ENCODE results near the gene UACA. TPM values are rescaled to one million over a fixed set of nuclear protein-coding genes. Genes with fewer than 3 reads are reported as not detected.
"Not testable (repeated sequence)": the region's sequence is repeated elsewhere in the genome, so short reads cannot be mapped to it uniquely, and the experiment has no call there.

UACA gene
- total and polyA plus RNA-seq, 8 donors, result 15.4 to 39.5 (median 21.4) TPM

GRCh38 chr15:70625438-70625837 lies 137.9 kb downstream of the UACA start:
- ATAC-seq (no peak), DNase-seq (no peak), FAIRE-seq (no peak)
- no peaks in the 10 kb centered on the region for H3K27me3 ChIP-seq
- TF ChIP-seq, protein P1, sequence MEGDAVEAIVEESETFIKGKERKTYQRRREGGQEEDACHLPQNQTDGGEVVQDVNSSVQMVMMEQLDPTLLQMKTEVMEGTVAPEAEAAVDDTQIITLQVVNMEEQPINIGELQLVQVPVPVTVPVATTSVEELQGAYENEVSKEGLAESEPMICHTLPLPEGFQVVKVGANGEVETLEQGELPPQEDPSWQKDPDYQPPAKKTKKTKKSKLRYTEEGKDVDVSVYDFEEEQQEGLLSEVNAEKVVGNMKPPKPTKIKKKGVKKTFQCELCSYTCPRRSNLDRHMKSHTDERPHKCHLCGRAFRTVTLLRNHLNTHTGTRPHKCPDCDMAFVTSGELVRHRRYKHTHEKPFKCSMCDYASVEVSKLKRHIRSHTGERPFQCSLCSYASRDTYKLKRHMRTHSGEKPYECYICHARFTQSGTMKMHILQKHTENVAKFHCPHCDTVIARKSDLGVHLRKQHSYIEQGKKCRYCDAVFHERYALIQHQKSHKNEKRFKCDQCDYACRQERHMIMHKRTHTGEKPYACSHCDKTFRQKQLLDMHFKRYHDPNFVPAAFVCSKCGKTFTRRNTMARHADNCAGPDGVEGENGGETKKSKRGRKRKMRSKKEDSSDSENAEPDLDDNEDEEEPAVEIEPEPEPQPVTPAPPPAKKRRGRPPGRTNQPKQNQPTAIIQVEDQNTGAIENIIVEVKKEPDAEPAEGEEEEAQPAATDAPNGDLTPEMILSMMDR (IDR thresholded peaks at IDR 0.05), result no peak
- 31 to 44% methylated on average over 3 of the region's 3 CpGs for WGBS, 2 donors
- H3K9me3 ChIP-seq, result peaks cover 0 to 8% (median 0%) of the 10 kb centered on the region in 4 donors
- H3K27ac ChIP-seq, result no peak overlapping the region
- no peaks in the 10 kb centered on the region for H3K4me1 ChIP-seq
- intact Hi-C loops (cut with DNase I), result no loop called here
- no peak overlapping the region for H3K4me3 ChIP-seq
- no peaks in the 10 kb centered on the region for H3K36me3 ChIP-seq

DNA sequence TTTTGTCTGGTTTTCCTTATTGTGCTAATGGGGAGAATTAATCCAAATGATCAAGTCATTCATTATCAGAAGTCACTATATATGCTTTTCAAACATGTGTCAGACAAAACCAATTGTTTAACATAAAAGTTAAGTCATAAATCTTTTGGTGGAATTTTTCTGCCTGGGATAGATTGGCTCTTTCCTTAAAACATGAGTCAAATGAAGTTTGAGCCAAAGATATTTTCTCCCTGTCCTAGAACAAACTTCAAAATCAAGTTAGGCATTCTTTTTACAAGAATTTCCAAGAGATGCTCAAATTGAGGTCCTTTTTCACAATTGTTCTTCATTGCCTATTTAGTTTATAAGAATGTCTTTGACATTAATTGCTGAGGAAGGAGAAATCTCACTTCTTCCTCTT lies 138.3 kb downstream of the UACA start:
- ATAC-seq, result no peak
- H3K9me3 ChIP-seq, result peaks cover 0 to 8% (median 0%) of the 10 kb centered on the region in 4 donors
- no peaks in the 10 kb centered on the region for H3K36me3 ChIP-seq
- no peak for DNase-seq
- H3K4me1 ChIP-seq, result no peaks in the 10 kb centered on the region
- FAIRE-seq, result no peak
- H3K4me3 ChIP-seq, result no peak overlapping the region
- no peaks in the 10 kb centered on the region for H3K27me3 ChIP-seq
- TF ChIP-seq, protein P1 (IDR thresholded peaks at IDR 0.05), result no peak
- no peak overlapping the region for H3K27ac ChIP-seq
- intact Hi-C loops (cut with DNase I), result no loop called here

- Histone ChIP-seq H3K4me3 (no peak overlapping the region), H3K4me1 (peaks cover 0 to 5% (median 0%) of the 10 kb centered on the region in 3 donors), H3K36me3 (no peaks in the 10 kb centered on the region), H3K27ac (no peak overlapping the region), H3K27me3 (no peaks in the 10 kb centered on the region), H3K9me3 (peaks cover 0 to 8% (median 0%) of the 10 kb centered on the region in 4 donors)
- ATAC-seq, result no peak
- WGBS, 2 donors, result 88 to 92% methylated on average over 3 of the region's 3 CpGs
- intact Hi-C loops (cut with DNase I), result no loop called here
- no peak for DNase-seq
- FAIRE-seq, result no peak
- TF ChIP-seq, protein P1 (IDR thresholded peaks at IDR 0.05), result no peak
Observed at GRCh38 chr15:70618929-70619328, 144.4 kb downstream of the UACA start.

- TF ChIP-seq, protein P1 (IDR thresholded peaks at IDR 0.05), result no peak
- Histone ChIP-seq H3K4me3 (no peak overlapping the region), H3K27me3 (no peaks in the 10 kb centered on the region), H3K9me3 (peaks cover 0 to 8% (median 0%) of the 10 kb centered on the region in 4 donors), H3K4me1 (peaks cover 0 to 5% (median 0%) of the 10 kb centered on the region in 3 donors), H3K36me3 (no peaks in the 10 kb centered on the region), H3K27ac (no peak overlapping the region)
- no peak for ATAC-seq
- intact Hi-C loops (cut with DNase I), result no loop called here
- DNase-seq, result no peak
- no peak for FAIRE-seq
- 78 to 88% methylated on average over 4 of the region's 4 CpGs for WGBS, 2 donors
Observed at GRCh38 chr15:70617911-70618287, 145.5 kb downstream of the UACA start.

DNA sequence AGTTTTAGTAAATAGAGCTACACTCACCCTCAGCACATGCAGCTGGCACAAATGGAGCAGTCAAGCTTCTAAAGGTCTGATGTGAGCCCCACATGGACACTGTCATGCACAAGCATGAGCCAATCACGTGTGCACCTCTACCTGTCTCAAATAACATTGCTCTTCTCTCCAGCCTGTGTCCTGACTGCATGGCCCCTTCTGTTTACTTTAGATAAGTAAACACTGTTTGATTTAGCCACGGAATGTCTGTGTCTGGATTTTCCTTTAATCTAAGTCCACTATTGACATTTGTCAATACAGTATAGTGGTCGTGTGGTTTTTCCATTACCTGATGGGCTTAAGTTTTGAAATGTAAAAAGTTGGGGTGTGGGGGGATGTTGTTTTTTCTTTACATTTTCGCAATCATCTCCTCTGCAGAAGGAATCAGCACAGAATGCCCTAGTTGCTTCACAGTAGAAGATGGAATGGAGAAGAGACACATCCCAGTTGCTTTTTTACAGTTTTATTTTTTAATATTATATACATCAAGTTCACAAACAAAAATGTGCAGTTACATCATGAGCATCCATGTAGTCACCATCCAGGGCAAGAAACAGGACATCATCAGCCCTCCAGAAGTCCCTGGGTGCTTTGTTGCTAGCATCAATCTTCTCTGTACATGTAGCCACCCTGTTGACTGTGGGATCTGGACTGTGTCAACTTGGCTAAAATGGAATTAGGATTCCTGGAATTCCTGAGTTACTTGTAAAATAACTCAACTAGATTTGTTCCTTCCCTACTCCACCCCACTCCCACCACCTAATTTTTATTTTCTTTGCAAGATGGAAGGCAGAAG lies 146.1 kb downstream of the UACA start:
- ATAC-seq (peak in 3 of 4 donors; percentile 18 to 53 (median 48)), FAIRE-seq (no peak), DNase-seq (no peak)
- Histone ChIP-seq H3K27ac (no peak overlapping the region), H3K9me3 (peaks cover 0 to 3% (median 0%) of the 10 kb centered on the region in 4 donors), H3K4me3 (no peak overlapping the region), H3K27me3 (no peaks in the 10 kb centered on the region), H3K4me1 (peaks cover 0 to 5% (median 0%) of the 10 kb centered on the region in 3 donors), H3K36me3 (no peaks in the 10 kb centered on the region)
- intact Hi-C loops (cut with DNase I), result no loop called here
- TF ChIP-seq, protein P1 (IDR thresholded peaks at IDR 0.05), result no peak
- 21 to 26% methylated on average over 4 of the region's 4 CpGs for WGBS, 2 donors

- H3K9me3 ChIP-seq; H3K36me3 ChIP-seq; ATAC-seq; H3K27ac ChIP-seq; H3K4me3 ChIP-seq; FAIRE-seq; H3K27me3 ChIP-seq; H3K4me1 ChIP-seq; DNase-seq; intact Hi-C loops (cut with DNase I): not testable (repeated sequence)
- 74 to 89% methylated on average over 2 of the region's 2 CpGs for WGBS, 2 donors
Observed at GRCh38 chr15:70616311-70616756, 147.0 kb downstream of the UACA start.

All from pancreas (tissue), 10 donors.